Right atrium auricular region (tissue), 2 donors: ENCODE measurements around the gene GABRQ. TPM values are rescaled to one million over a fixed set of nuclear protein-coding genes. Genes with fewer than 3 reads are reported as not detected.

Experiments used
- DNase-seq: peaks from one replicate; pipeline ENCODE4 v3.0.0-alpha.2; 2019; ENCODE audit warnings: low spot score
- H3K27ac ChIP-seq, 2 donors: fragments of 200-600 bp; sonication (generic); 1 replicate in 1 of 2; 2 replicates in 1 of 2; pipeline ENCODE4 v1.5.1; 2016 to 2019
- H3K27me3 ChIP-seq, 2 donors: fragments of 200-600 bp; sonication (generic); one replicate each; pipeline versions ENCODE4 v1.5.1 to v1.6.0; 2017 to 2019
- H3K36me3 ChIP-seq: fragments of 200-600 bp; sonication (generic); one replicate; pipeline ENCODE4 v1.5.1; 2016
- H3K4me1 ChIP-seq, 2 donors: fragments of 200-600 bp; sonication (generic); one replicate each; pipeline versions ENCODE4 v1.5.1 to v1.6.0; 2017 to 2019
- H3K4me3 ChIP-seq, 2 donors: fragments of 200-600 bp; sonication (generic); 1 replicate in 1 of 2; 2 replicates in 1 of 2; pipeline ENCODE4 v1.5.1; 2017 to 2019; ENCODE audit warnings: mild to moderate bottlenecking in 1 of 2, moderate library complexity in 1 of 2
- H3K9me3 ChIP-seq, 2 donors: fragments of 200-600 bp; sonication (generic); one replicate each; pipeline ENCODE4 v1.5.1; 2019
- total RNA-seq, 2 donors: library from RNA; depleted of rRNA; stranded (reverse); fragments of >200 nt; gene quantifications; one replicate each; pipeline ENCODE4 v1.1.0, GENCODE V29; 2016
- TF ChIP-seq, protein P1 (sequence below), 2 donors: fragments of 200-600 bp; sonication (generic); IDR thresholded peaks; one replicate each; pipeline ENCODE4 v1.5.1; 2019; ENCODE audit warnings: antibody characterized with exemption in 2 of 2

GABRQ gene
- total RNA-seq, 2 donors from 2014 or later: 0.04 TPM; not detected in 1

DNA sequence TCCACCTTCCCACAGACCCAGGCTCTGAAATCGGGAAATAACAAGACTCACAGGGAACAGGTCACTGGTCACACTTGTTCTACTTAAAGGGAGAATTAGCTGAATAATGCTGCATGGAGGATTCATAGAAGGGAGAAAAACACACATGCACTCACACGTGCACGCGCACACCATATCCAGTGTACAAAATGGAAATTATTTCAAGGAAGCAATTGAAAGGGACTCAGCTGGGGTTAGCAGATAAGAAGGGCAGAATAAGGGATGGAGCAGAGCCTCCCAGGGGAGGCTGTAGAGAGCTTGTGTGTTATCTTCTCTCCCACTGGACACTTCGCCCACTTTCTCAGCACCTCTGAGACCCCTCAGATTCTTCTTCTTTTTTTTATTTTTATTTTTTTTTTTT lies 10.3 kb downstream of the GABRQ start:
- Histone ChIP-seq H3K4me1 (no peaks in the 10 kb centered on the region), H3K9me3 (no peaks in the 10 kb centered on the region), H3K27ac (no peak overlapping the region), H3K27me3 (no peaks in the 10 kb centered on the region), H3K36me3 (no peaks in the 10 kb centered on the region), H3K4me3 (no peak overlapping the region)
- DNase-seq: no peak
- TF ChIP-seq, protein P1, sequence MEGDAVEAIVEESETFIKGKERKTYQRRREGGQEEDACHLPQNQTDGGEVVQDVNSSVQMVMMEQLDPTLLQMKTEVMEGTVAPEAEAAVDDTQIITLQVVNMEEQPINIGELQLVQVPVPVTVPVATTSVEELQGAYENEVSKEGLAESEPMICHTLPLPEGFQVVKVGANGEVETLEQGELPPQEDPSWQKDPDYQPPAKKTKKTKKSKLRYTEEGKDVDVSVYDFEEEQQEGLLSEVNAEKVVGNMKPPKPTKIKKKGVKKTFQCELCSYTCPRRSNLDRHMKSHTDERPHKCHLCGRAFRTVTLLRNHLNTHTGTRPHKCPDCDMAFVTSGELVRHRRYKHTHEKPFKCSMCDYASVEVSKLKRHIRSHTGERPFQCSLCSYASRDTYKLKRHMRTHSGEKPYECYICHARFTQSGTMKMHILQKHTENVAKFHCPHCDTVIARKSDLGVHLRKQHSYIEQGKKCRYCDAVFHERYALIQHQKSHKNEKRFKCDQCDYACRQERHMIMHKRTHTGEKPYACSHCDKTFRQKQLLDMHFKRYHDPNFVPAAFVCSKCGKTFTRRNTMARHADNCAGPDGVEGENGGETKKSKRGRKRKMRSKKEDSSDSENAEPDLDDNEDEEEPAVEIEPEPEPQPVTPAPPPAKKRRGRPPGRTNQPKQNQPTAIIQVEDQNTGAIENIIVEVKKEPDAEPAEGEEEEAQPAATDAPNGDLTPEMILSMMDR (IDR thresholded peaks at IDR 0.05): no peak

DNA sequence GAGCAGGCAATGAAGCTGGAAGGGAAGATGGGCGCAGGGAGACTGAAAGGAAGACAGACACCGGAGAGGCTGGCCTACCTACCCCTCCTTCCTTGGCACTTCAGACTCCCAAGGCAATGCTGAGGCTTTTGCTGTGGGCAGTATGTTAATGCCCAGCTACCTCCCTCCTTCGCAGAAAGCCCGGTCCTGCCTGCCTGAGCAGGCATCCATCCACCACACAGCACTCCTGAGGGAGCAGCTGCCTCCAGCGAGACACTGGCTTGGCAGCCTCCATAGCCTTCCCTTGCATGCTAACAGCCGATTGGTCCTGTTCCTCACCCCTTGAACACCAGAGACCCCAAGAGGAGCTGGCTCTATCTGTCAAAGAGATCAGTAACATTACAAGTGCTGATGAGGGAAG lies 14.4 kb downstream of the GABRQ start:
- H3K36me3 ChIP-seq: no peaks in the 10 kb centered on the region
- TF ChIP-seq, protein P1 (IDR thresholded peaks at IDR 0.05): no peak
- no peaks in the 10 kb centered on the region for H3K27me3 ChIP-seq
- no peak overlapping the region for H3K27ac ChIP-seq
- H3K4me3 ChIP-seq: no peak overlapping the region
- DNase-seq: no peak
- H3K9me3 ChIP-seq: no peaks in the 10 kb centered on the region
- H3K4me1 ChIP-seq: no peaks in the 10 kb centered on the region

DNA sequence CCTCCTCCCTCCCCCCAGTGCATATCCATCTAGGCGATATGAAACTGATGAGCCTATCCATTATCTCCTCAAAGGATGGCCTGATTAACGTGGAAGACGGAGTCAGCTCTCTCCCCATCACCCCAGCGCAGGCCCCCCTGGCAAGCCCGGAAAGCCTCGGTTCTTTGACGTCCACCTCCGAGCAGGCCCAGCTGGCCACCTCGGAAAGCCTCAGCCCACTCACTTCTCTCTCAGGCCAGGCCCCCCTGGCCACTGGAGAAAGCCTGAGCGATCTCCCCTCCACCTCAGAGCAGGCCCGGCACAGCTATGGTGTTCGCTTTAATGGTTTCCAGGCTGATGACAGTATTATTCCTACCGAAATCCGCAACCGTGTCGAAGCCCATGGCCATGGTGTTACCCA lies 14.8 kb downstream of the GABRQ start:
- Histone ChIP-seq H3K27ac (no peak overlapping the region), H3K27me3 (no peaks in the 10 kb centered on the region), H3K4me1 (no peaks in the 10 kb centered on the region), H3K9me3 (no peaks in the 10 kb centered on the region), H3K36me3 (no peaks in the 10 kb centered on the region), H3K4me3 (no peak overlapping the region)
- no peak for DNase-seq
- TF ChIP-seq, protein P1 (IDR thresholded peaks at IDR 0.05): no peak

DNA sequence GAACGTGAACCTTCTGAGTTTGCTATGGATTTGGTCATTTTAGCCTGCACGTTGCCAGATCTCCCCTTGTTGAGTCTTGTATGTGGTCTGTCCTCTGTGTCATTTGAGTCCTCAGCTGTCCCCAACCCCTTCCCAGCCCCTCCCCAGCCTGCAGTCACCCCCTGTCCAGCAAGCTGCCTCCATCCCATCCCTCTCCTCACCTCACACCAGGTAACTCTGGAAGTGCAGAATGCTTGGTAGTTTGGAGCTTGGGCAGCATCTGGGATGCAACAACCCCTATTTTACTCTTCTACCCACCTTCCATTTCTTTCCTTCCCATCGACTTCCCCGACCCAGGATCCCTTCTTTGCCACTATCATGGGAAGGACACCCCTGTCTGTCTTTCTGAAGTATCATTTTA lies 18.4 kb downstream of the GABRQ start:
- Histone ChIP-seq H3K36me3 (no peaks in the 10 kb centered on the region), H3K9me3 (no peaks in the 10 kb centered on the region), H3K4me1 (no peaks in the 10 kb centered on the region), H3K27ac (no peak overlapping the region), H3K27me3 (no peaks in the 10 kb centered on the region), H3K4me3 (no peak overlapping the region)
- TF ChIP-seq, protein P1 (IDR thresholded peaks at IDR 0.05): no peak
- no peak for DNase-seq

DNA sequence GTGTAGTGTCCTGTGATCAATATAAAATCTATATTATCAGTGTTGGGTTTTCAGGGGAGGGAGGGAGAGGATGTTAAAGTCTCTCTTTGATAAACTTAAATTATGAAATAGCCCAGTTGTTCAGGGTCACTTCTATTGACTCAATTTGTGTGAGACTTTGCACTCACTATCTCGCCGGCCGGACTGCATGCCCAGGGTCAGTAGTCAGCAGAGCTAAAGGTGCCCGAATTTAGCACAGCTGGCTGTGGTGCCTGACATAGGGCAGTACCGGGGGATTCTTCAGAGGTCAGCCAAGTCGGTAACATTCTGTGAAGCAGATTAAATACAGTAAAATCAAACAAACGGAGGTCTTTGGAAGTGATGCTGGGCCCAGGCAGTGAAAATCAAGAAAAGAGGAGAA lies 19.2 kb downstream of the GABRQ start:
- Histone ChIP-seq H3K27me3 (no peaks in the 10 kb centered on the region), H3K36me3 (no peaks in the 10 kb centered on the region)
- DNase-seq: no peak

DNA sequence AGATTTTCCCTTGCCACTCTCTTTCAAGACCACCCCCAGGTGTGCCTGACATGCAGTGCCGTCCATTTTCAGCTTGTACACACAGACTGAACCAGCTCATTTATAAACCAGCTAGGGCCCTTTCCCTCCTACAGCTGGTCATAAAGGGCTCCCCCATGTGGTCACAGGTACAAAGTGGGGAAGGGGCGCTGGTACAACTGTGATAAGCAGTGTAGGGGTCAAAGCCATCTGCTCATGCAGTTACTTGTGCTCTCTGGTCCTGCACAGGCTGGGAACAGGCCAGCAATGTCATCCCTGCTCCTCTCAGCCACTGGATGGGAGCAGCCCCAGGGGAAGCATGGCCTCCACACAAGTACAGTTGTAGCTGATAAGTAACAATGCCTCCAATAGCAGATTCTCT lies 20.6 kb downstream of the GABRQ start:
- DNase-seq: no peak
- no peak overlapping the region for H3K27ac ChIP-seq

More for the DNA sequence above, 19.2 kb downstream of the GABRQ start:
- Histone ChIP-seq H3K4me1 (no peaks in the 10 kb centered on the region), H3K4me3 (no peak overlapping the region), H3K27ac (no peak overlapping the region), H3K9me3 (no peaks in the 10 kb centered on the region)
- TF ChIP-seq, protein P1 (IDR thresholded peaks at IDR 0.05): no peak

More for the DNA sequence above, 20.6 kb downstream of the GABRQ start:
- H3K36me3 ChIP-seq: no peaks in the 10 kb centered on the region
- TF ChIP-seq, protein P1 (IDR thresholded peaks at IDR 0.05): no peak
- H3K4me1 ChIP-seq: no peaks in the 10 kb centered on the region
- H3K4me3 ChIP-seq: no peak overlapping the region
- no peaks in the 10 kb centered on the region for H3K9me3 ChIP-seq
- no peaks in the 10 kb centered on the region for H3K27me3 ChIP-seq
